CD8-positive, alpha-beta memory T cell (primary cell): ENCODE results near the gene PPP1R37. TPM values are rescaled to one million over a fixed set of nuclear protein-coding genes. Genes with fewer than 3 reads are reported as not detected.

Source experiments
- CTCF ChIA-PET: fragments of 350-600 bp; sonication (Branson Sonifier 250); formaldehyde crosslinking; loops from one replicate; lab custom pipeline; 2021; ENCODE audit warnings: antibody characterized with exemption; lab: Charles Lee
- POLR2A ChIA-PET: fragments of 350-600 bp; sonication (Branson Sonifier 250); formaldehyde crosslinking; loops from one replicate; lab custom pipeline; 2021; ENCODE audit warnings: antibody characterized with exemption; lab: Charles Lee
- DNase-seq, 5 donors: peaks; one replicate each; pipeline versions ENCODE4 v3.0.0 to v3.0.0-alpha.2; 2020 to 2022; ENCODE audit warnings: mixed read lengths in 1 of 5
- H3K27ac ChIP-seq: one replicate; pipeline ENCODE4 v1.7.0; 2013; ENCODE audit warnings: low read depth, mild to moderate bottlenecking, low read length, moderate library complexity
- H3K27me3 ChIP-seq: 2 replicates; pipeline ENCODE4 v1.7.0; 2013; ENCODE audit warnings: low read length, mild to moderate bottlenecking; ENCODE audit not compliant: insufficient read depth, poor library complexity, severe bottlenecking
- H3K36me3 ChIP-seq: 2 replicates; pipeline ENCODE4 v1.7.0; 2013; ENCODE audit warnings: mild to moderate bottlenecking, low read length, moderate library complexity; ENCODE audit not compliant: insufficient read depth
- H3K4me1 ChIP-seq: 2 replicates; pipeline ENCODE4 v1.7.0; 2013; ENCODE audit warnings: mild to moderate bottlenecking, low read length, moderate library complexity; ENCODE audit not compliant: insufficient read depth
- H3K4me3 ChIP-seq: 2 replicates; pipeline ENCODE4 v1.7.0; 2013; ENCODE audit warnings: mild to moderate bottlenecking, low read length
- H3K9me3 ChIP-seq: 2 replicates; pipeline ENCODE4 v1.7.0; 2013; ENCODE audit warnings: mild to moderate bottlenecking, low read length
- H3K27ac Mint-ChIP-seq, 8 donors: one replicate each; pipeline ENCODE4 v1.8.0; 2020 to 2021; ENCODE audit warnings: mixed read lengths in 8 of 8, mild to moderate bottlenecking in 6 of 8, inconsistent platforms in 3 of 8, moderate library complexity in 3 of 8
- H3K27me3 Mint-ChIP-seq, 2 donors: one replicate each; pipeline ENCODE4 v1.8.0; 2020 to 2021; ENCODE audit warnings: mixed read lengths in 2 of 2, mild to moderate bottlenecking in 1 of 2, moderate library complexity in 1 of 2
- H3K36me3 Mint-ChIP-seq, 3 donors: one replicate each; pipeline ENCODE4 v1.8.0; 2020 to 2021; ENCODE audit warnings: mixed read lengths in 3 of 3, inconsistent platforms in 1 of 3, mild to moderate bottlenecking in 1 of 3
- H3K4me1 Mint-ChIP-seq, 3 donors: one replicate each; pipeline ENCODE4 v1.8.0; 2020 to 2021; ENCODE audit warnings: mixed read lengths in 3 of 3, inconsistent platforms in 1 of 3, mild to moderate bottlenecking in 1 of 3
- H3K4me3 Mint-ChIP-seq, 7 donors: one replicate each; pipeline ENCODE4 v1.8.0; 2020 to 2021; ENCODE audit warnings: mixed read lengths in 7 of 7, mild to moderate bottlenecking in 6 of 7, moderate library complexity in 4 of 7, inconsistent platforms in 2 of 7
- H3K9me3 Mint-ChIP-seq, 5 donors: one replicate each; pipeline ENCODE4 v1.8.0; 2020 to 2022; ENCODE audit warnings: mixed read lengths in 5 of 5, mild to moderate bottlenecking in 3 of 5, moderate library complexity in 2 of 5, inconsistent platforms in 1 of 5
- polyA plus RNA-seq: library from polyadenylated mRNA; unstranded; fragments of 300-500 nt; fragmentation: Illumina TruSeq; gene quantifications from one replicate; pipeline ENCODE4 v1.2.3, GENCODE V29; 2021
- total RNA-seq, 2 experiments: library from RNA; stranded (reverse); gene quantifications; one replicate each; pipeline ENCODE4 v1.2.3, GENCODE V29; 2021

The PPP1R37 gene
- total and polyA plus RNA-seq, 3 experiments from 2014 or later, result 0.79 to 18.3 (median 17.8) TPM

- CTCF ChIA-PET, result interaction anchor here (1.4 to 2.5 kb wide), 3 partner anchors 15 to 124 kb away, joined by 4 to 8 read pairs (median 7); partner anchors contain the start of gene PPP1R37
- POLR2A ChIA-PET, result interaction anchor here (1.5 kb wide), 1 partner anchor 18 kb away, joined by 3 read pairs; no protein-coding TSS in a partner anchor
- Histone ChIP-seq H3K4me3 (no peak overlapping the region), H3K27ac (peak overlapping the region; percentile 24), H3K4me1 (peaks cover 29% of the 10 kb centered on the region), H3K9me3 (no peaks in the 10 kb centered on the region), H3K36me3 (no peaks in the 10 kb centered on the region), H3K27me3 (no peaks in the 10 kb centered on the region)
- Mint-ChIP-seq H3K9me3 (no peaks in the 10 kb centered on the region), H3K27ac (peak overlapping the region; percentile 56 to 95 (median 80)), H3K4me1 (peaks cover 28 to 46% (median 33%) of the 10 kb centered on the region in 3 donors), H3K36me3 (peaks cover 0 to 30% (median 1%) of the 10 kb centered on the region in 3 donors), H3K27me3 (no peaks in the 10 kb centered on the region), H3K4me3 (peak overlapping the region; percentile 56 to 97 (median 68))
- peak in 1 of 5 donors; percentile 12 for DNase-seq
These were observed 18.2 kb upstream of the PPP1R37 start for GRCh38 chr19:45074744-45075300.

- Histone ChIP-seq H3K4me3 (peak overlapping the region; percentile 57), H3K36me3 (no peaks in the 10 kb centered on the region), H3K4me1 (peaks cover 35% of the 10 kb centered on the region), H3K9me3 (no peaks in the 10 kb centered on the region), H3K27me3 (no peaks in the 10 kb centered on the region), H3K27ac (peak overlapping the region; percentile 53)
- ChIA-PET POLR2A (interaction anchor here (1.5 kb wide), 1 partner anchor 17 kb away, joined by 3 read pairs; no protein-coding TSS in a partner anchor), CTCF (interaction anchor here (1.4 to 2.5 kb wide), 3 partner anchors 16 to 125 kb away, joined by 4 to 8 read pairs (median 7); partner anchors contain the start of gene PPP1R37)
- Mint-ChIP-seq H3K27me3 (no peaks in the 10 kb centered on the region), H3K4me3 (peak overlapping the region; percentile 78 to 97 (median 84)), H3K27ac (peak overlapping the region; percentile 63 to 95 (median 90)), H3K4me1 (peaks cover 34 to 52% (median 39%) of the 10 kb centered on the region in 3 donors), H3K9me3 (no peaks in the 10 kb centered on the region), H3K36me3 (peaks cover 0 to 24% (median 1%) of the 10 kb centered on the region in 3 donors)
- peak in 4 of 5 donors; percentile 17 to 64 (median 36) for DNase-seq
These were observed 17.5 kb upstream of the PPP1R37 start for GRCh38 chr19:45075301-45076028.

GRCh38 chr19:45076029-45076850 lies 16.7 kb upstream of the PPP1R37 start, which contains the start of gene ZNF296:
Gene ZNF296, minus strand, starts transcription at chr19:45076478. Its CDS starts 105 bp downstream, at chr19:45076373.
- Histone ChIP-seq H3K4me3 (peak within 1 kb of the TSS; percentile 57), H3K27me3 (no peaks in the 10 kb centered on the region), H3K4me1 (peaks cover 42% of the 10 kb centered on the region), H3K36me3 (no peaks in the 10 kb centered on the region), H3K9me3 (no peaks in the 10 kb centered on the region), H3K27ac (peak within 1 kb of the TSS; percentile 53)
- H3K9me3 Mint-ChIP-seq, result no peaks in the 10 kb centered on the region
- POLR2A ChIA-PET, result no interaction called here
- CTCF ChIA-PET, result interaction anchor here (1.6 to 2.5 kb wide), 2 partner anchors 16 to 17 kb away, joined by 7 to 8 read pairs; partner anchors contain the start of gene PPP1R37
- peaks cover 0 to 19% (median 1%) of the 10 kb centered on the region in 3 donors for H3K36me3 Mint-ChIP-seq
- no peaks in the 10 kb centered on the region for H3K27me3 Mint-ChIP-seq
- peak within 1 kb of the TSS; percentile 82 to 97 (median 90) for H3K27ac Mint-ChIP-seq
- peaks cover 39 to 60% (median 45%) of the 10 kb centered on the region in 3 donors for H3K4me1 Mint-ChIP-seq
- DNase-seq, result peak; percentile 70 to 85 (median 75)
- peak within 1 kb of the TSS; percentile 78 to 97 (median 84) for H3K4me3 Mint-ChIP-seq

- Histone ChIP-seq H3K27ac (peak overlapping the region; percentile 53), H3K4me3 (peak overlapping the region; percentile 57), H3K9me3 (no peaks in the 10 kb centered on the region), H3K36me3 (peaks cover 4% of the 10 kb centered on the region), H3K27me3 (no peaks in the 10 kb centered on the region), H3K4me1 (peaks cover 42% of the 10 kb centered on the region)
- peak overlapping the region; percentile 78 to 97 (median 83) for H3K4me3 Mint-ChIP-seq
- no peaks in the 10 kb centered on the region for H3K9me3 Mint-ChIP-seq
- ChIA-PET CTCF (interaction anchor here (2.5 kb wide), 1 partner anchor 15 kb away, joined by 8 read pairs; the partner anchor contains the start of gene PPP1R37), POLR2A (no interaction called here)
- peaks cover 47 to 68% (median 54%) of the 10 kb centered on the region in 3 donors for H3K4me1 Mint-ChIP-seq
- H3K27me3 Mint-ChIP-seq, result no peaks in the 10 kb centered on the region
- peak overlapping the region; percentile 82 to 97 (median 90) for H3K27ac Mint-ChIP-seq
- H3K36me3 Mint-ChIP-seq, result peaks cover 3 to 20% (median 5%) of the 10 kb centered on the region in 3 donors
- no peak for DNase-seq
These were observed 15.9 kb upstream of the PPP1R37 start for GRCh38 chr19:45076851-45077730.

GRCh38 chr19:45078390-45079062 lies 14.5 kb upstream of the PPP1R37 start:
- no peaks in the 10 kb centered on the region for H3K9me3 Mint-ChIP-seq
- Histone ChIP-seq H3K4me1 (peaks cover 42% of the 10 kb centered on the region), H3K36me3 (peaks cover 7% of the 10 kb centered on the region), H3K27ac (peak overlapping the region; percentile 81), H3K9me3 (no peaks in the 10 kb centered on the region), H3K27me3 (no peaks in the 10 kb centered on the region), H3K4me3 (peak overlapping the region; percentile 77)
- peaks cover 50 to 72% (median 57%) of the 10 kb centered on the region in 3 donors for H3K4me1 Mint-ChIP-seq
- peak overlapping the region; percentile 61 to 97 (median 94) for H3K4me3 Mint-ChIP-seq
- peak overlapping the region; percentile 53 to 95 (median 84) for H3K27ac Mint-ChIP-seq
- ChIA-PET POLR2A (interaction anchor here (0.9 to 2.8 kb wide), 4 partner anchors 13 to 39 kb away, joined by 3 to 9 read pairs (median 4); partner anchors contain the start of gene PPP1R37), CTCF (interaction anchor here (1.0 to 2.4 kb wide), 2 partner anchors 13 to 19 kb away, joined by 5 to 9 read pairs; no protein-coding TSS in a partner anchor)
- no peaks in the 10 kb centered on the region for H3K27me3 Mint-ChIP-seq
- peaks cover 6 to 23% (median 7%) of the 10 kb centered on the region in 3 donors for H3K36me3 Mint-ChIP-seq
- no peak for DNase-seq

GRCh38 chr19:45079063-45079910 lies 13.7 kb upstream of the PPP1R37 start, which contains the start of gene GEMIN7:
Gene GEMIN7, plus strand, starts transcription at chr19:45079260. Its CDS starts 10,855 bp downstream, at chr19:45090115.
- Mint-ChIP-seq H3K4me3 (peak within 1 kb of the TSS; percentile 91 to 97 (median 94)), H3K27me3 (no peaks in the 10 kb centered on the region), H3K27ac (peak within 1 kb of the TSS; percentile 80 to 97 (median 92)), H3K36me3 (peaks cover 6 to 23% (median 7%) of the 10 kb centered on the region in 3 donors), H3K9me3 (no peaks in the 10 kb centered on the region), H3K4me1 (peaks cover 50 to 72% (median 57%) of the 10 kb centered on the region in 3 donors)
- Histone ChIP-seq H3K27me3 (no peaks in the 10 kb centered on the region), H3K4me3 (peak within 1 kb of the TSS; percentile 77), H3K36me3 (peaks cover 7% of the 10 kb centered on the region), H3K9me3 (no peaks in the 10 kb centered on the region), H3K27ac (peak within 1 kb of the TSS; percentile 81), H3K4me1 (peaks cover 42% of the 10 kb centered on the region)
- peak; percentile 65 to 81 (median 72) for DNase-seq
- ChIA-PET POLR2A (interaction anchor here (0.9 to 2.8 kb wide), 5 partner anchors 12 to 77 kb away, joined by 3 to 9 read pairs (median 3); partner anchors contain the start of gene PPP1R37), CTCF (interaction anchor here (1.0 to 2.4 kb wide), 2 partner anchors 13 to 20 kb away, joined by 5 to 9 read pairs; no protein-coding TSS in a partner anchor)
